Sigmoid colon (tissue), 4 donors: ENCODE results near the gene KCNK6.

Experiments
- CTCF ChIP-seq, 4 experiments: fragments of 450-650 bp in 3 of 4; fragments of 200-600 bp in 1 of 4; IDR thresholded peaks; one replicate each; pipeline ENCODE4 v1.5.1; 2016 to 2019; ENCODE audit warnings: antibody characterized with exemption in 4 of 4, mild to moderate bottlenecking in 3 of 4, moderate library complexity in 2 of 4
- POLR2AphosphoS5 ChIP-seq, 4 donors: sonication (generic); formaldehyde crosslinking; IDR thresholded peaks; one replicate each; pipeline ENCODE4 v1.6.1; 2017; ENCODE audit warnings: antibody characterized with exemption in 4 of 4

GRCh38 chr19:38329651-38330050, 10.0 kb downstream of the KCNK6 start:
- TF ChIP-seq CTCF (IDR thresholded peaks at IDR 0.05) = no peak
- no peak for TF ChIP-seq POLR2AphosphoS5 (IDR thresholded peaks at IDR 0.05)
